HG02973 (cell line): Measurements from ENCODE around the gene HSPA1L.
"Not testable (repeated sequence)": the region's sequence is repeated elsewhere in the genome, so short reads cannot be mapped to it uniquely, and the experiment has no call there.

ENCODE experiments used
- ATAC-seq: cut with Tn5 transposase; IDR thresholded peaks from one replicate; pipeline ENCODE4 v1.9.1; 2021; ENCODE audit warnings: moderate library complexity; ENCODE audit not compliant: unreplicated experiment

Gene HSPA1L

DNA sequence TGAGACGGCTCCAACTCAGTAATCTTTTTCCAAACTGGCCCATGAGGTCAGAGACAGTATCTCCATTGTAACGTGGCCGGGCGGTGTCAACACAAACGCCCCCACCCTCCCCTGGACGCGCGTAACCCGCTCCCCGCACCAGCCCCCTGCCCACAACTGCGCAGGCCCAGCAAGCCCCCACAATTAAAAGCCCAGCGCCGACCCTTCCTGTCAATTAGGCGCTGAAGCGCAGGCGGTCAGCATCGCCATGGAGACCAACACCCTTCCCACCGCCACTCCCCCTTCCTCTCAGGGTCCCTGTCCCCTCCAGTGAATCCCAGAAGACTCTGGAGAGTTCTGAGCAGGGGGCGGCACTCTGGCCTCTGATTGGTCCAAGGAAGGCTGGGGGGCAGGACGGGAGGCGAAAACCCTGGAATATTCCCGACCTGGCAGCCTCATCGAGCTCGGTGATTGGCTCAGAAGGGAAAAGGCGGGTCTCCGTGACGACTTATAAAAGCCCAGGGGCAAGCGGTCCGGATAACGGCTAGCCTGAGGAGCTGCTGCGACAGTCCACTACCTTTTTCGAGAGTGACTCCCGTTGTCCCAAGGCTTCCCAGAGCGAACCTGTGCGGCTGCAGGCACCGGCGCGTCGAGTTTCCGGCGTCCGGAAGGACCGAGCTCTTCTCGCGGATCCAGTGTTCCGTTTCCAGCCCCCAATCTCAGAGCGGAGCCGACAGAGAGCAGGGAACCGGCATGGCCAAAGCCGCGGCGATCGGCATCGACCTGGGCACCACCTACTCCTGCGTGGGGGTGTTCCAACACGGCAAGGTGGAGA lies at the start of gene HSPA1L, which contains the start of gene HSPA1A:
Gene HSPA1L, minus strand, starts transcription at position 259 of the 814 bp plus-strand sequence. CDS start 3,311 bp downstream, outside the sequence.
Gene HSPA1A, plus strand, starts transcription at position 519 of the 814 bp plus-strand sequence. Its CDS starts 214 bp downstream, at position 733.
- ATAC-seq, result no peak

DNA sequence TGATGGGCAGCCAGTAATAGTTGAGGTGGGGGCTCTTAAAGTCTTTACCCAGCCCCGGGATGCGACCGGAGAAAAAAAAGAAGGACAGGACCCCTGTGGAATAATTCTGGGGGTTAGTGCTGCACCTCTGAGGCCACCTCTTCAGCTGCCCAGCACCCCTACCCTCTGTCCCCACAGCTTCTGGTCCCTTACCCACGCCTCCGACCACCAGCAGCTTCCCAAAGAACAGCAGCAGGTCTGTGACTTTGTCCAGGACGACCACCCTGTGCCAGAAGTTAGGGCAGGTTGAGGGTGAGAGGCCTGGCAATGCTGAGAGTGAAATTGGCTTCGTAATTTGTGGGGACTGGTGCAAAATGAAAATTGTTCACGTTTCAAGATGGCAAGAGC lies 49.7 kb upstream of the HSPA1L start:
- no peak for ATAC-seq

DNA sequence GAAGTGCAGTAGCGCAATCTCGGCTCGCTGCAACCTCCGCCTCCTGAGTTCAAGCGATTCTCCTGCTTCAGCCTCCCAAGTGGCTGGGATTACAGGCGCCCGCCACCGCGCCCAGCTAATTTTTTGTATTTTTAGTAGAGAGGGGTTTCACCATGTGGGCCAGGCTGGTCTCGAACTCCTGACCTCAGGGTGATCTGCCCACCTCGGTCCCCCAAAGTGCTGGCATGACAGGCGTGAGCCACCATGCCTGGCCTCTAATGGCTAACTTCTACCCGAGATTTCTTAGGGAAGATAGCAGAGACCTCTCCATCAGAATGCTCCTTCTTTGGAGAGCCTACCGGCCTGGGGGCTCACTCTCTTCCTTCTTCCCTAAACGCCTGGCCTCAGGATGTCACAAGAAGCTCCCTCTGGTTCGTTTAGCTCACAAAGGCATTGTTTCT lies 49.1 kb upstream of the HSPA1L start:
- ATAC-seq, result not testable (repeated sequence)

DNA sequence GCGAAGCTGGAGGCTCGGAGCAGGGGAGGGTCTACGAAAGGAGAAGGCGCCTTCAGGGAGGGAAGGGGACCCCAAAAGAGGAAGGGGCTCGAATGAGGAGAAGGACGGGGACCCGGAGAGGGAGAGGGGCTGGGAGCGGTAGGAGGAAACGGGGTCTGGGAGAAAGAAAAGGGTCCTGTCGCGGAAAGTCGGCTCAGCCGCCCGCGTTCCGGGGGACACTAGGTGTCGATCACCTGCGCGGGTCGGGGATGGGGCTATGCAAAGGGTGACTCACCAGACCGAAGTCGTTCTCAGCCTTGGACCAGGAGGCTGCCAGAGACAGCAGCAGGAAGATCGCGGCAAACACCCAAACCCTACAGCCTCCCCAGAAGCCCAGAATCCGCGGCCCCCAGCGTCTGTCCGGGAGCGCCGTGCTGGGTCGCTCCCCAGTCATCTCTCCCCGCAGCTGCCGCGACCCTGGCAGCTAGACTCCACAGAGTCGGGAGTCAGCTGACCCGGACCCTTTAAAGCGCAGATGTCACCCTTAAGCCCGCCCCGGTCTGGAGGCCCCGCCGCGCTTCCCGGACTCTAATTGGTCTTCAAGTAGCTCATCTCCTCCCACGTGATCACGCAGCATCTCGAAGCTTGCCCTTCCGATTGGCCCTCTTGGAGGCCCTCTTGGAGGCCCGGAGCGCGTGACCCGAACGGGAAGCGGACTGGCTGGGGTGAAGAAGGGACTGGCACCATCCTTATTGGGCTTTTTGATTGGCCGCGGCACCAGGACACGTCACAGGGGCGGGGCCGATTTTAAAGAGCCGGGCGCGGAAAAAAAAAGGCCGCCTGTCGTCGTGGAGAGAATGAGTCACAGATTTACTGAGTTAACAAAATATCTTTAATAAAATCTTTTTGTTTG lies 47.5 kb upstream of the HSPA1L start, which contains the start of gene NEU1:
Gene NEU1, minus strand, starts transcription at position 478 of the 892 bp plus-strand sequence. Its CDS starts 45 bp downstream, at position 433.
- ATAC-seq, result peak; percentile 75

DNA sequence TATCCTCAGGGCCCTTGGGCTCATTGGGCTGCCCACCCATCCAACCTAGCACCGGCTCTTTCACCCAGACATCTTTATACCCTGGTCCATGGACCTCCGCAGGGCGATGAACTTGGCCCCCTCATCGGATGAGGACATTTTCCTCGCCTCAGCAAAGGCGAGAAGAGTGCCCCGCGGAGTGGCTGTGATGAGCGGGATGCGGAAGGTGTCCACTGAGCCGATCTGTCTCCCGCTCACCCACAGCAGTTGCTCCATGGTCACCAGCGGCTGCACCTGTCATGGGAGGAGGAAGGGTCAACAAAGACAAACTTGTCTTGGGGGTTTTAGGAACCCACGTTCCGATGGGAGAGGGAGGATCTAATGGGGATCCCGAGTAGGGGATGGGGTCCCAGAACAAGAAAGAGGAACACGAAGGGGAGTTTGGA lies 46.8 kb upstream of the HSPA1L start:
- no peak for ATAC-seq

DNA sequence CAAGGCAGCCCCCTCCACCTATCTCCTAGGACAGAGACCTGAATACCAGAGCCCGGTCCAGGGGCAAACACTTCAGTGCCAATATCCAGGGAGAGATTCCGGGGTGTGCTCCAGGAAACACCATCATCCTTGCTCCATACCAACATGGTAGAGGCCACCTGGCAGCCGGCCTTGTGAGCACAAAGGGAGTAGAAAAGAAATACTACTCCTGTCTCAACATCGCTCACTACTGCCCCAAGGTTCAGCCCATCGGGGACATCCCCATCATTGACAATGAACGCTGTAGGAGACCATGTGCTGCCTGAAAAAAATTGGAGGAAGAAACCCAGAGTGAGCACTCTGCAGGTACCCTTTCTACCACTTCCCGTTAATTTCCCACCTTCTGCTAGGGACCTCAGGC lies 46.1 kb upstream of the HSPA1L start:
- no peak for ATAC-seq

DNA sequence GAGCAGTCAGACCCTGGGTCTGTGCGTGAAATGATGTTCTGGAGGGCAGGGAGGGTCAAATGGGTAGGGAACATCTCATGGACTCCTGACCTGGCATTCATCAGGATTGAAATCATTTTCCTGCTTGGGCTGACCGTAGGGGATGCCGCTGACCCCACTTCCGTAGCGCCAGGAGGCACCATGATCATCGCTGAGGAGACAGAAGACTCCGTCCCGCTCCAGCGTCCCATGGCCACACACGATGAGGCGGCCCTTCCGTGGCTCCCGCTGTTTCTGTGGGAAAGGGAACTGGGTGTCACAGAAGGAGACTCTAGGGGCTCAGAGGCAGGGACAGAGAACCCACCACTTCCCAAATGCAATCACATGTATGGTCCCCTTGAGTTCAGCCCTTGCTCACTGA lies 45.3 kb upstream of the HSPA1L start:
- ATAC-seq, result no peak

DNA sequence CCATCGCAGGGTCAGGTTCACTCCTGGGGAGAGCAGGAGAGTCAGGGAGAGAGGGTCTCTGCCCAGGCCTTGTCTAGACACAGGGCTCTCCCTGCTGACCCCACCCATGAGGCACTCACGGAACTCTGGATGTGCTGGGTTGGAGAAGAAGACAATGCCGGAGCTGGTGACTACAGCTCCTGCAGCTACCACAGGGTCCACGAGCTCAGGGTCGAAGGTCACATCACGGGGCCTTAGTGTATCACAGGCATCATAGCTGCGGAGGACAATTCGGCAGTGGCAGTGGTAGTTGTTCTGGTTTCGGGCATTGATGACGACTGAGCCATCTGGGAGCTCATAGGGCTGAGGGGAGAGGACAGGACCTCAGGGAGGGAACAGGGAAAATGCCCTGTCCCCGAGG lies 44.8 kb upstream of the HSPA1L start:
- ATAC-seq, result no peak

DNA sequence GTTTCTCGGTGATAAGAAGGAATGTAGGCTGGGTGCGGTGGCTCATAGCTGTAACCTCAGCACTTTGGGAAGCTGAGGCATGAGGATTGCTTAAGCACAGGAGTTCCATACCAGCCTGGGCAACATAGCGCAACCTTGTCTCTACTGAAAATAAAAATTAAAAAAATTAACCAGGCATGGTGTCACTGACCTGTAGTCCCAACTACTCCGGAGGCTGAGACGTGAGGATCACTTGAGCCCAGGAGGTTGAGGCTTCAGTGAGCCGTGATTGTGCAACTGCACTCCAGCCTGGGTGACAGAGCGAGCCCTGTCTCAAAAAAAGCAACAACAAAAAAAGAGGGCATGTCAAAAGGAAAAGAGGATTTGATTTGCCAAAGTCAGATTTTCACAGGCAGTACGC lies 43.6 kb upstream of the HSPA1L start:
- no peak for ATAC-seq

DNA sequence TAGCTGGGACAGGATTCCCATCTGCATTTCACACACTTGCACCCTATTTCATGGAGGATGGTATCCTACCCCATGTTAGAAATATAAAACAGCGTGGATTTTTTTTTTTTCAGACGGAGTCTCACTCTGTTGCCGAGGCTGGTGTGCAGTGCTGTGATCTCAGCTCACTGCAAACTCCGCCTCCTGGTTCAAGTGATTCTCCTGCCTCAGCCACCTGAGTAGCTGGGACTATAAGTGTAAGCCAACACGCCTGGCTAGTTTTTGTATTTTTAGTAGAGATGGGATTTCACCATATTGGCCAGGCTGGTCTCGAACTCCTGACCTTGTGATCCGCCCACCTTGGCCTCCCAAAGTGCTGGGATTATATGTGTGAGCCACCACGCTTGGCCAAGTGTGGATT lies 42.7 kb upstream of the HSPA1L start:
- not testable (repeated sequence) for ATAC-seq

DNA sequence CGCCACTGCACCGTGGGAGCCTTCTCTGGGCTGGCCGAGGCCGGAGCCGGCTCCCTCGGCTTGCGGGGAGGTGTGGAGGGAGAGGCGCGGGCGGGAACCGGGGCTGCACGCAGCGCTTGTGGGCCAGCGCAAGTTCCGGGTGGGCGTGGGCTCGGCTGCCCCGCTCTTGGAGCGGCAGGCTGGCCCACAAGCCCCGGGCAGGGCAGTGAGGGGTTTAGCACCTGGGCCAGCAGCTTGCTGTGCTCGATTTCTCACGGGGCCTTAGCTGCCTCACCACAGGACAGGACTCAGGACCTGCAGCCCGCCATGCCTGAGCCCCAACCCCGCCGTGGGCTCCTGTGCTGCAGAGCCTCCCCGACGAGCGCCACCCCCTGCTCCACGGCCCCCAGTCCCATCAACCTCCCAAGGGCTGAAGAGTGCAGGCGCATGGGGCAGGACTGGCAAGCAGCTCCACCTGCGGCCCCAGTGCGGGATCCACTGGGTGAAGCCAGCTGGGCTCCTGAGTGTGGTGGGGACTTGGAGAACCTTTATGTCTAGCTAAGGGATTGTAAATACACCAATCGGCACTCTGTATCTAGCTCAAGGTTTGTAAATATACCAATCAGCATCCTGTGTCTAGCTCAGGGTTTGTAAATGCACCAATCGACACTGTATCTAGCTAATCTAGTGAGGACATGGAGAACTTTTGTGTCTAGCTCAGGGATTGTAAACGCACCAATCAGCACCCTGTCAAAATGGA lies 37.1 kb upstream of the HSPA1L start:
- not testable (repeated sequence) for ATAC-seq

DNA sequence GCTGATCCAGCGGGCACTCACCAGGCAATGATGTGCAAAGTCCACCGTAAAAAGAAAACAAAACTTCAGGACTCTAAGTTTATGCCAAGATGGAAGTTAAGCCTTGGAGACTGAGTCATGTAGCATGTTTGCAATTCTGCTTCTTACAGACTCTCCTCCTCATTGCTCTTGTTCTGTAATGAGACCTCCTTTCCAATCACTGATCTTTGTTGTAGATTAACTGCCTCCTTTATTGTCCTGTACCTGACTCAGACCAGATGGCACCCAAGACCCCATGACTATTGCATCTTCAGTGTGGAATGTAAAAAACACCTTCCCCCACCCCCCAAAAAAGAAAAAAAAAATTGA lies 36.4 kb upstream of the HSPA1L start:
- no peak for ATAC-seq

DNA sequence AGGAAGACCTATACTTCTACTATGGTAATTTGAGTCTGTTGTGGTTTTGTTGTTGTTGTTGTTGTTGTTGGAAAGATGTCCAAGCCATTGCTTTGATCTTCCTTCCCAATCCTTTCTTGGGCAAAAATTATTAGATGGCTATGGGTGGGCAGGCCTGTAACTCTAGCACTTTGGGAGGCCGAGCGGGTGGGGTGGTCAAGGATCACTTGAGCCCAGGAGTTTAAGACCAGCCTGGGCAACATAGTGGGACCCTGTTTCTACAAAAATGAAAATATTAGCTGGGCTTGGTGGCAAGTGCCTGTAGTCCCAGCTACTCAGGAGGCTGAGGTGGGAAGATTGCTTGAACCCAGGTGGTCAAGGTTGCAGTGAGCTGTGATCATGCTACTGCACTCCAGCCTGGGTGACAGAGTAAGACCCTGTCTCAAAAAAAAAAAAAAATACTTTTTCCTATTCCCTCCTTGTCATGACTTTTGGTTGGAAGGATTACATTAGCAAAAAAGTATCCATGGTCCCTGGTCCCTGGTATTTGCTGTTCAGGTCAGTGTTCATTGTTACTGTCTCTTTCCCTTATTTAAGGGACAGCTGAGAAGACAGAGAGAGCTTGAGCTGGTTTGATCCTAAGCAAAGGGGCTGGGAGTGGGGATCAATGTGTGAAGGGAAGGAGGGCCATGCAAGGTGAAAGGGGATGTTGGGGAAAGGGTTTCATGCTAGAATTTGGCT lies 35.8 kb upstream of the HSPA1L start:
- no peak for ATAC-seq

DNA sequence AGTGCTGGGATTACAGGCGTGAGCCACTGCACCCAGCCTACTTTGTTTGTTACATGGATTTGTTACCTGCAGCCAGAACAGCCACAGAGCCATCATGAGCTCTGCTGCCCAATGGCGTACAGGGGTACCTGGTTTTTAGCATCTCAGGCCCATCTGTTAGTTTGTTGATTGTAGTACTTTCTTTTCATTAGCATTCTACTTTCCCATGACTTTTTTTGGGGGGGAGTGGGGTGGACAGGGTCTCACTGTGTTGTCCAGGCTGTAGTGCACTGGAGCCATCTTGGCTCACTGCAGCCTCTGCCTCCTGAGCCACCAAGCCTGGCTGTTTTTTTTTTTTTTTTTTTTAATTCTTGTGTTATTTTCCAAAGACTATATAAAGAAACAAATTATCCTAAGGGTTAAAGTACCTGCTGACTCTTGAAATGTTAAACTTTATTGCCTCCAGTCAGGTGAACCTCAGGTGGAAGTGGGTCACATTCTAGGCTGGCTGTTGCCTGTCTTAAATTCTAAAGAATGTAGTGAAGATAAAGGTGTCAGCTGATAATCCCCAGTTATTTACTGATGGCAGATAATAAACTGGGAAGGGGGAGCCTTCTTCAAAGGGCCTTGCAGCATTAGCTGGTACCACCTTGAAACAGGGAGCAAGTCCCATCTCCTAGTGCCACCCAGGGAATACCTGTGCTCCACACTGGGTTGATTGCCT lies 32.3 kb upstream of the HSPA1L start:
- ATAC-seq, result no peak

DNA sequence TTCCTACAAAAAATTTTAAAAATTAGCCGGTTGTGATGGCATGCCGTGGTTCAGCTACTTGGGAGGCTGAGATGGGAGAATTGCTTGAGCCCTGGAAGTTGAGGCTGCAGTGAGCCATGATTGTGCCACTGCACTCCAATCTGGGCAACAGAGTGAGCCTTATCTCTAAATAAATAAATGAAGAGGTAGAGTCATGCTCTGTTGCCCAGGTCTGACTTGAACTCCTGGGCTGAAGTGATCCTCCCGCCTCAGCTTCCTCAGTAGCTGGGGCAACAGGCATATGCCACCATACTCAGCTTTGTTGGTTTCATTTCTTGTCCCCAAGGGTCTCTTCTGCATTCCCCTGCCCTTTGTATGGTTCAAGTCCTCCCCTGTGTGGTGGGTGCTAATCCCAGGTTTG lies 29.4 kb upstream of the HSPA1L start:
- no peak for ATAC-seq

DNA sequence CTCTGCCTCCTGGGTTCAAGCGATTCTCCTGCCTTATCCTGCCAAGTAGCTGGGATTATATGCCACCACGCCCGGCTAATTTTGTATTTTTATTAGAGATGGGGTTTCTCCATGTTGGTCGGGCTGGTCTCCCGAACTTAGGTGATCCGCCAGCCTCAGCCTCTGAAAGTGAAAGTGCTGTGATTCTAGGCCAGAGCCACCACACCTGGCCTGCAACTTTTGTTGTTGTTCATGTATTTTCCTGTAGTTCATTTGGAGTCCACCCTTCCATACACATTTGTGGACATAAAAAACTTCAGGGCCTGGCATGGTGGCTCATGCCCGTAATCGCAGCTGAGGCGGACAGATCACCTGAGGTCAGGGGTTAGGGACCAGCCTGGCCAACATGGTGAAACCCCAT lies 27.0 kb upstream of the HSPA1L start:
- ATAC-seq, result no peak

DNA sequence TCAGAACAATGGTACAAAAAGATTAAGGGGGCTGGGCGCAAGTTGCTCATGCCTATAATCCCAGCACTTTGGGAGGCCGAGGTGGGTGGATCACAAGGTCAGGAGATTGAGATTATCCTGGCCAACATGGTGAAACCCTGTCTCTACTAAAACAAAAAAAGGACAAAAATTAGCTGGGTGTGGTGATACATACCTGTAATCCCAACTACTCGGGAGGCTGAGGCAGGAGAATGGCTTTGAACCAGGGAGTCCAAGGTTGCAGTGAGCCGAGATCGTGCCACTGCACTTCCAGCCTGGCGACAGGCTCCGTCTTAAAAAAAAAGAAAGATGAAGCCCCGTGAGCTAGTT lies 24.7 kb upstream of the HSPA1L start:
- not testable (repeated sequence) for ATAC-seq

DNA sequence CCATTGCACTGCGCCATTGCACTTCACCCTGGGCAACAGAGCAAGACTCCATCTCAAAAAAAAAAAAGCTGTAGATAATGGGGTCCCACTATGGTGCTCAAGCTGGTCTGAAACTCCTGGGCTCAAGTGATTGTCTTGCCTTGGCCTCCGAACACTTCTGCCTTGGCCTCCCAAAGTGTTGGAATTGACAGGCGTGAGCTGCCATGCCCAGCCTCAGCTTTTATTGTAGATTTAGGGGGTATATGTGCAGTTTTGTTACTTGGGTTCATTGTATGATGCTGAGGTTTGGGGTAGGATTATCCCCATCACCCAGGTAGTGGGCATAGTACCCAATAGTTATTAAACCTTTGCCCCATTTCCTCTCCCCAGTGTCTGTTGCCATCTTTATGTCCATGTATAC lies 23.9 kb upstream of the HSPA1L start:
- ATAC-seq, result no peak

DNA sequence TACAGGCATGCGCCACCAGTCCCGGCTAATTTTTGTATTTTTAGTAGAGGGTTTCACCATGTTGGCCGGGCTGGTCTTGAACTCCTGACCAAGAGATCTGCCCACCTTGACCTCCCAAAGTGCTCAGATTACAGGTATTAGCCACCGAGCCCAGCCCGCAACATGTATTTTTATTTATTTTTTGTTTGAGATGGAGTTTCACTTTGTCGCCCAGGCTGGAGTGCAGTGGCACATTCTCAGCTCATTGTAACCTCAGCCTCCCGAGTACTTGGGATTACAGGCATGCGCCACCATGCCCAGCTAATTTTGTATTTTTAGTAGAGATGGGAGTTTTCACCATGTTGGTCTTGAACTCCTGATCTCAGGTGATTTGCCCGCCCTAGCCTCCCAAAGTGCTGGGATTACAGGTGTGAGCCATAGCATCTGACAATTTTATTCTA lies 23.1 kb upstream of the HSPA1L start:
- not testable (repeated sequence) for ATAC-seq
